HG02870 (cell line): ENCODE results near the gene PLEKHM3.
"Not testable (repeated sequence)": the region's sequence is repeated elsewhere in the genome, so short reads cannot be mapped to it uniquely, and the experiment has no call there.

Experiments
- ATAC-seq: cut with Tn5 transposase; IDR thresholded peaks from one replicate; pipeline ENCODE4 v1.9.1; 2021; ENCODE audit warnings: mild to moderate bottlenecking, moderate library complexity; ENCODE audit not compliant: unreplicated experiment

Gene PLEKHM3

DNA sequence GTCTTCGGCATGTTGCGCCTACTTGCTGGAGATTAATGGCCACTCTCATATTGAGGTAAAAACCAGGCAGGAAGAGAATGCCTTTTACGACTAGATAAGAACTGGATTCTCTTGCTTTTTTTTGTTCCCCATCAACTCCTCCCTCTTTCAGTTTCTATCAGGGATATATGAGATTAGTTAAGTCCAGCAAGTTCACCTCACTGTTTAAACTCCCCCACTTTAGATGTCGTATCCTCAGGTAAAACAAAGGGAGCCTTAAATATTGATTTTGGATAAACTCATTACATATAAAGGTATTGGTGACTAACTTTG, 98.4 kb downstream of the PLEKHM3 start:
- no peak for ATAC-seq

- ATAC-seq: no peak
Observed at GRCh38 chr2:207926133-207926988, 99.0 kb downstream of the PLEKHM3 start.

DNA sequence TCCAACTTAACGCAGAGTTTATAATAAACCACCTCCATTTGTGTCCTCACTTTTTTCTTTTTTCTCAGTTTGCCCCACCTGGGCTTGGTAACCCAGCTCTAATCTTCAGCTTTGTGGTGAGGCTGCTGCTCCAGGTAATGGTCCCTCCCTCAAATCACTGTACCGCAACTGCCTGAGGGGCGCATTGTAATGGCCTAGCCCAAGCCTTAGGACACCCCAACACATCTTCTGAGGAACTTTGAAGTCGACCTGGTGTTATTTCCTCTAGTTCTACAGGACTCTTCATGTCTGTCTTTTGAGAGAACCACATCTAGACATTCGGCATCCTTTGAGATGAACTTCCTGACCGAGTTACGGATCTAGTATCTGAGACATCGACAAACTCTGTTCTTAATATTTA, 99.7 kb downstream of the PLEKHM3 start:
- ATAC-seq: no peak

GRCh38 chr2:207921606-207922005, 103.7 kb downstream of the PLEKHM3 start:
- ATAC-seq: no peak

- ATAC-seq: no peak
Observed at GRCh38 chr2:207920721-207921120, 104.6 kb downstream of the PLEKHM3 start.

- no peak for ATAC-seq
Observed at GRCh38 chr2:207920321-207920720, 105.0 kb downstream of the PLEKHM3 start.

- ATAC-seq: no peak
Observed at GRCh38 chr2:207919164-207919919, 106.0 kb downstream of the PLEKHM3 start.

DNA sequence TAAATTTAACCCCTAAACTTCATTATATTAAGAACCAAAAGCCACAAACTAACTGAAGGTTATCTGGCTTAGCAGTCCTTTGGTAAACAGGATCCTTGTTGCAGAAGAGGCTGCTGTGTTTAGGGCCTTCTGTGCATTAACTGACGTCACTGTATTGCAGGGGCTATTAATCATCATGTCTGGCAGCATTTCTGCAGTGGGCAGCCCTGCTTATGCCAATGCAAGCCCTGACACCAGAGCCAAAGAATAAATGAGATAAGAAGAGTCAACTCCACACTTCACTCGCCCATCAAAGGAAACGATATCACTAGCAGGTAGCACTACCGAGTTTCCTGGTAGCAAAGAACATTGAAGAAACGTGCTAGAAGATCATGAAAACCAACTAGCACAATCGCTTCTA, 110.6 kb downstream of the PLEKHM3 start:
- ATAC-seq: no peak

- ATAC-seq: no peak
Observed at GRCh38 chr2:207913772-207914358, 111.5 kb downstream of the PLEKHM3 start.

DNA sequence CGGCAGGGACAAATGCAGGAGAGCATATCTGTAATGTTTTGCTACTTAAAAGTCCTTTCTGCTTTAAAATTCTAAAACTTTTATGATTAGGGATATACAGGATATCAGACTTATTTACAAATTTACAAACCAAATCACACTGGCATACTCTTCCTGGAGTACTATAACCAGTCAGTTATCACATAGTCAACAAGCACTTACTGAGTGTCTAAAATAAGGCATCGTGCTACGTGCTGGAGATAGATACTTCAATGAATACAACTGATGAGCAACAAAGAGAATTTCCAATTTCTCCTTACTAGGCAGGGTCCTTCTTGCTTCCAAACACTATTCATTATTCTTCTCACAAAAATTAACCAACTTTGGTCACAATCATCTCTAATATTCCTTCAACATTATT, 113.5 kb downstream of the PLEKHM3 start:
- no peak for ATAC-seq

- no peak for ATAC-seq
Observed at GRCh38 chr2:207911215-207911614, 114.1 kb downstream of the PLEKHM3 start.

DNA sequence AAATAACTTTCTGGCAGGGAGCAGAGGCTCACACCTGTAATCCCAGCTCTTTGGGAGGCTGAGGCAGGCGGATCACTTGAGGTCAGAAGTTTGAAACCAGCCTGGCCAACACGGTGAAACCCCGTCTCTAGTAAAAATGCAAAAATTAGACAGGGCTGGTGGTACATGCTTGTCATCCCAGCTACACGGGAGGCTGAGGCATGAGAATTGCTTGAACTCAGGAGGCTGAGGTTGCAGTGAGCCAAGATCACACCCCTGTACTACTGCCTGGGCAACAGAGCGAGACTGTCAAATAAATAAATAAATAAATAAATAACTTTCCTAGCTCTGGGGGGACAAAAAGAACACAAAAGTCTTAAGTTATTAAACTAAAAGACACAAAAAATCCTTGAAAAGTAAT, 118.8 kb downstream of the PLEKHM3 start:
- not testable (repeated sequence) for ATAC-seq

- ATAC-seq: no peak
Observed at GRCh38 chr2:207905546-207905945, 119.8 kb downstream of the PLEKHM3 start.

DNA sequence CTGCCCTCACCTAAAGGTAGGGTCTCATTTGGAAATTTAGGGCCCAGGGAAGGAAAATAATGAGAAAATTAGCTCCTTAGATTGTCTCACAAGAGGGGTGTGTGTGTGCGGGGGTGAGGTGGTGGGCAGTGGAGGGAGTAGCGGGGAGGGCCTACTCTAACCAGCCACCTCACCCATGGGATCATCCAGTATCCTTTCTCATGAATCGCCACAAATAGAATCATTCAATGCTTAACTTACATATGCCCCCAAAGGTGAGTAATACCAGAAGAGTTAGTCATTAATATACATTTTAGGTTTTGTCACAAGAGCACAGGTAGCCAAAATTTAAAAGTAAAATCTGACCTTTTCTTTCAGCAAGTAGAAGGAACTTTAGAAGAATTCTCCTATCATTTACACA, 122.1 kb downstream of the PLEKHM3 start:
- no peak for ATAC-seq

DNA sequence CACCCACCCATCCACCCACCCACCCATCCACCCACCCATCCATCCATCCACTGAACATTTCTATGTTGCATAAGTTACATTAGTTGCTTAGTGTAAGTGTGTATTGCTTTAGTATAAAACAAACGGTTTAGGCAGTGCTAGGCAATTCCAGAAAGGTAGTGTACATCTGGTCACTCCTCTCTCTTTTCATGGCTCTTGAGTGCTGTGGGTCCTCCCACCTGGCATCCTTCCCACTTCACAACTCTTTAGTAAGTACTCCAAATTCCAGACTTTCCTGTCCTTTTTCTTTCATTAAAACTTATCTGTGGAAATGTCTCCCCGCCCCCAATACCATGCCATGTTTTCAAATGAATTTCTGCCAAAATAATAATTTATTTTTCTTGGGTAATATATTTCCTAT, 122.5 kb downstream of the PLEKHM3 start:
- ATAC-seq: no peak

DNA sequence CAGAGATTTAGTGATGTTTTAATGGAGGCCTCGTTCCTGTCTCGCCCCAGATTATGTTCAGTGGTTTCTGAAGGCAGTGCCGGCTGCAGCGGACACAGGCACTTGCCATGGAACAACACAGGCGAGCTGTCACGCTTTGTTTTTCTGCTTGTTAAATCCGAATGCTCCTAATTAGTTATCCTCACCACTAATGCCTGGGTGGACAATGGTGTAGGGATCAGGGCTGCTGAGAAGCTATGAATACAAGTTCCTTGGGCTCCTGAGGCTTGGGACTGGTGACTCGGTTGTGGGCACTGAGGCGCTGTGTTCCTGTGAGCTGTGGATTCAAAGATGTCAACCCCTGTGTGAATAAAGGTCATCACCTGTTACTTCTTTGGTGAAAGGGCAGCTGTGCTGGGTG, 123.5 kb downstream of the PLEKHM3 start:
- ATAC-seq: no peak

GRCh38 chr2:207901401-207901800, 123.9 kb downstream of the PLEKHM3 start:
- no peak for ATAC-seq

DNA sequence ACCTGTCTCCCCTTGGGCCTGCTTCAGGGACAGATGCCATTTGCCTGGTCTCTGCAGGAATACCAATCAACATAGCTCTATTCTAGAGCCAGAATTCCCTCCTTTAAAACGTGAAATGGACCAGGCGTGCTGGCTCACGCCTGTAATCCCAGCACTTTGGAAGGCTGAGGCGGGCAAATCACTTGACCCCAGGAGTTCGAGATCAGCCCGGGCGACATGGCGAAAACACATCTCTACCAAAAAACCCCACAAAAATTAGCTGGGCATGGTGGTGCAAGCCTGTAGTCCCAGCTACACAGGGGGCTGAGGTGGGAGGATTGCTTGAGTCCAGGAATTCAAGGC, 127.0 kb downstream of the PLEKHM3 start:
- ATAC-seq: no peak

DNA sequence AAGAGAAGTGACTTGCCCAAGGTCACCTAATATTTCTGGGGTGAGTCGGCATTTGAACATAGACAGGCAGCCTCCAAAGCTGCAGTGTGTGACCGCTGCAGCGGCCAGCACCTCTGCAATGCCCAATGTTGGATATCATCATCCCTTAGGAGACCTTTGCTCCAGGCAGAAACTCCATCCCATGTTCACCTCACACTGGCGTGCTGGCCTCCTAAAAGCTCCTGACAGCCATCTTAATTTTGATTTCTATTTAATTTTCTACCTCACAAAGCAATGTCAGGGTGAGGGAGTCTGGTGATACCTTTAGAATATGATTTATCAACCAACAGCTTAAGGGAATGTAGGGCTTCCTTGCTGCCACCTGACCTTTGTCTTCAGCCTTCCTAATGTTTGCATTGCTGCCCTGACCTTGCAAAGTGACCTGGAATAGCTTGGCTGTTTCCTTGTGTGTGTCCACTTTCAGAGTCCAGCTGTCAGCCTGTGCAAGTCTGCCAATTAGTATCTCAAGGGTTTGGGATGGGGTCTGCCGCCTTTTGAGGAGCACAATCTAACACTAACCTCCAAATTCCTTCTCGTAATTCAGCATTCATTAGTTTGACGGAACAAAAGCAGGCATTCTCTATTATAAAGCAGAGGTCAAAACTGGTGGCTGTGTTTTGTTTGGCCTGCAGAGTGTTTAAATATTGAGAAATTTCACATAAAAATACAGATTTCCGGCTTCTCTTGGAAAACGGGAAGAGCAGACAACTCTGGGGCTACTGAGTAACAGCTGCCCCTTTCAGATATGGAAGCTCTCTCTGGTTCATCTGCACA, 127.6 kb downstream of the PLEKHM3 start:
- ATAC-seq: no peak

DNA sequence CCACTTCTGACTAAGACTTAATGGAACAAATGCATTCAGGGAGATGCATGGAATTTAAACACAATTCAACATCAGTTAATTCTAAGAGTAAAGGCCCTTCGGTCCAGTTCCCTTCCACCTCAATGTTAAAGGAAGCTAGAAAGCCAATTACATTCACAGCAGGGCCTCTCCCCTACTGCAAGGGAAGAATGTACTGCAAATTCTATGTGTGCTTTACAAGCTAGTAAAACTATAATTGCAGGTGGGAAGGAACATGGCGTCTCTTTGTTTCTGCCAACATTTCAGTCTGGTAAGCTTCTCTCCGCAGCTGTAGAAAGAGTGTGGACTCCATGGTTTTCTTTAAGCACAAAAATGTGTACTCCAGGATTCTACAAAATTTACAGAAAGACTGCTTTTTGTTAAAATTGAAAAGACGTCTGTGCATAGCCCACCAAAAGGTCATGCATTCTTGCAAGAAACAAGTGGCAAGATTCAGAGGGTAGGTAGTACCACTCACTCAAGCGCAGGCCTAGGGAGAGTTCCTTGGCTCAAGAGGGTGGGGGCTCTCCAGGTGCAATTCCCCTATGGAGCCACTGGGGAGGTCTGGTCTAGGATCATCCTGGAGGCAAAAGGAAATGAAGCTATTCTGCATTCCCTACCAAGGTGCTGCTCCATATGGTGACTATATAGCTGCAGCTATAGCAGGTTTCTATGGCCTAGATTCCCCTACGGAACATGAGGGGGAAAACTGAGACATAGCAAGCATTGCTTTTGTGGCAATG, 128.6 kb downstream of the PLEKHM3 start:
- ATAC-seq: no peak
